ENCODE data around the gene COQ8B. TPM values are rescaled to one million over a fixed set of nuclear protein-coding genes. Genes with fewer than 3 reads are reported as not detected.

The COQ8B gene
- total RNA-seq, 4 donors from 2014 or later: 39.2 to 73.0 (median 54.7) TPM

DNA sequence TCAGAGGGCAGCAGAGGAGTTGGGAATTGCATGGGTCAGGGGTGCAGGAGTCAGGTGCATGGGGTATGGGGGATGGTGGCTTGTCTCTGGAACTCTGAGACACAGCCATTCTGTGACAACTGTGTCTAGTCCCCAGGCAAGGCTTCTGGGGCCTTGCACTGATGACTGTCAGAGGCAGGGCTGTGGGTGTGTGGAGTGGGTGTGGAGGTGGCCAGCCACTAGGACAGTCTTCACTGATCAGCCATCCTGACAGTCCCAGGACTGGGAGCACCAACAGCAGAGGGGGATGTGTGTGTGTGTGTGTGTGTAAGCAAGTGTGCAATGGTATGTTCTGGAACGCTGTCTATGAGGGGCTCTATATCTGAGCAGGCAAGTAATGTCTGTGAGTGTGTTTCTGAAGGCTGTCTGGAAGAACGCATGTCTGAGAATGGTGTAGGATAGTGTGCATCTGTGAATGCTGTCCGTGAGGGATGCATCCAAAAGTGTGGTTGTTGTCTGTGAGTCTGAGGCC is 31.6 kb downstream of the COQ8B start:
- no peak for TF ChIP-seq POLR2A (IDR thresholded peaks at IDR 0.05)
- TF ChIP-seq, protein P1, sequence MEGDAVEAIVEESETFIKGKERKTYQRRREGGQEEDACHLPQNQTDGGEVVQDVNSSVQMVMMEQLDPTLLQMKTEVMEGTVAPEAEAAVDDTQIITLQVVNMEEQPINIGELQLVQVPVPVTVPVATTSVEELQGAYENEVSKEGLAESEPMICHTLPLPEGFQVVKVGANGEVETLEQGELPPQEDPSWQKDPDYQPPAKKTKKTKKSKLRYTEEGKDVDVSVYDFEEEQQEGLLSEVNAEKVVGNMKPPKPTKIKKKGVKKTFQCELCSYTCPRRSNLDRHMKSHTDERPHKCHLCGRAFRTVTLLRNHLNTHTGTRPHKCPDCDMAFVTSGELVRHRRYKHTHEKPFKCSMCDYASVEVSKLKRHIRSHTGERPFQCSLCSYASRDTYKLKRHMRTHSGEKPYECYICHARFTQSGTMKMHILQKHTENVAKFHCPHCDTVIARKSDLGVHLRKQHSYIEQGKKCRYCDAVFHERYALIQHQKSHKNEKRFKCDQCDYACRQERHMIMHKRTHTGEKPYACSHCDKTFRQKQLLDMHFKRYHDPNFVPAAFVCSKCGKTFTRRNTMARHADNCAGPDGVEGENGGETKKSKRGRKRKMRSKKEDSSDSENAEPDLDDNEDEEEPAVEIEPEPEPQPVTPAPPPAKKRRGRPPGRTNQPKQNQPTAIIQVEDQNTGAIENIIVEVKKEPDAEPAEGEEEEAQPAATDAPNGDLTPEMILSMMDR (IDR thresholded peaks at IDR 0.05): no peak
- Histone ChIP-seq H3K4me3 (replicated peaks in 1 of 3) (no peak overlapping the region), H3K4me1 (peaks cover 5 to 6% of the 10 kb centered on the region in 2 donors), H3K27ac (no peak overlapping the region), H3K9me3 (no peaks in the 10 kb centered on the region), H3K27me3 (no peaks in the 10 kb centered on the region), H3K36me3 (peaks cover 5 to 6% of the 10 kb centered on the region in 2 donors)
- no peak for DNase-seq
- intact Hi-C loops (cut with DNase I): no loop called here
- whole genome bisulfite sequencing, 2 donors: 95 to 97% methylated on average over 3 of the region's 3 CpGs

DNA sequence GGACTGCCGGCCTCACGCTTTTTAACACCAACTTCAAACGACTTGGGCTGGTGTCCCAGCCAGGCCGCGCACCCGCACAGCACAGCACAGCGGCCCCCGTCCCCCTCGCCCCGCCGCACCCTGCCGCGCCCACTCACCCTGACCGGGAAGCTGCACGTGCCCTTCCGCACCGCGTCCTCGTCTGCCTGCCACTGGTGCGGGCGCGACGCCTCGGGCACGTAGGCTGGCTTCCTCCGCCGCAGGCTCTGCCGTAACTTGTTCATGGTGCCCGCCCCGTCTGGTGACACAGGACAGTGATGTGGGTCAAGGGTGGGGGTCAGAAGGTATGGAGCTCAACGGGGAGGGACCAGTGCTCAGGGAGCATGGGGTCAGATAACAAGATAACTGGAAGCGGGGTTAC is 32.4 kb downstream of the COQ8B start:
- Histone ChIP-seq H3K4me3 (replicated peaks in 1 of 3) (no peak overlapping the region), H3K27ac (no peak overlapping the region), H3K27me3 (no peaks in the 10 kb centered on the region), H3K4me1 (no peaks in the 10 kb centered on the region), H3K36me3 (peaks cover 5 to 9% of the 10 kb centered on the region in 2 donors), H3K9me3 (no peaks in the 10 kb centered on the region)
- intact Hi-C loops (cut with DNase I): no loop called here
- TF ChIP-seq, protein P1 (IDR thresholded peaks at IDR 0.05): no peak
- TF ChIP-seq POLR2A (IDR thresholded peaks at IDR 0.05): no peak
- DNase-seq: no peak
- WGBS, 2 donors: 96% methylated on average over 32 of the region's 32 CpGs

GRCh38 chr19:40683437-40683836 is 33.2 kb downstream of the COQ8B start:
- Histone ChIP-seq H3K4me1 (no peaks in the 10 kb centered on the region), H3K9me3 (no peaks in the 10 kb centered on the region), H3K27me3 (no peaks in the 10 kb centered on the region), H3K4me3 (replicated peaks in 1 of 3) (no peak overlapping the region), H3K27ac (no peak overlapping the region), H3K36me3 (peaks cover 5 to 10% of the 10 kb centered on the region in 2 donors)
- no peak for DNase-seq
- WGBS, 2 donors: 93 to 95% methylated on average over 9 of the region's 9 CpGs
- TF ChIP-seq, protein P1 (IDR thresholded peaks at IDR 0.05): no peak
- TF ChIP-seq POLR2A (IDR thresholded peaks at IDR 0.05): no peak
- intact Hi-C loops (cut with DNase I): no loop called here

DNA sequence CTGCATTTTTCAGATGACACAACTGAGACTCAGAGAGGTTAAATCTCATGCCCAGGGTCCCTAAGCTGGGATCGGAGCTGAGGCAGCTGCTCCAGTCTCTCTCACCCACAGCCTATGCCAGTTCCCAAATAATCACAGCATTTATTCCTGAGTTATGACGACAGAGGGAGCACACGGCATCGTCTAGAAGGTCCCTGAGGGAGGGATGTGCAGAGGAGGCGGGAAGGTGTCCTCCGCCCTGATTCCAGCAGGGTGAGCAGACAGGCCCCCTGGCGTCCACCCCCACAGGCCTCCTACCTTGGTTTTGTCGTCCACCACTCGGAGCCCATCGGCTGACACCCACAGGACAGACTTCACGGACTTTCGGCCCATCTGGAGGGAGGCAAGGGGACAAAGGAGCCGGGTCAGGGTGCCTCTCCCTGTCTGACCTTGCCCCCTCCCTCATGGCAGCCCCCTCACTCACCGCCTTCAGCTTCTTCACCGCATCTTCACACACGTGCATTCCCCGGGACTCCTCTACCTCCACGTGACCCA is 34.2 kb downstream of the COQ8B start:
- WGBS, 2 donors: 92 to 94% methylated on average over 18 of the region's 18 CpGs
- Histone ChIP-seq H3K27ac (no peak overlapping the region), H3K9me3 (no peaks in the 10 kb centered on the region), H3K4me3 (replicated peaks in 1 of 3) (no peak overlapping the region), H3K4me1 (no peaks in the 10 kb centered on the region), H3K36me3 (peaks cover 6 to 15% of the 10 kb centered on the region in 2 donors), H3K27me3 (no peaks in the 10 kb centered on the region)
- TF ChIP-seq, protein P1 (IDR thresholded peaks at IDR 0.05): no peak
- no peak for TF ChIP-seq POLR2A (IDR thresholded peaks at IDR 0.05)
- DNase-seq: no peak
- intact Hi-C loops (cut with DNase I): no loop called here

DNA sequence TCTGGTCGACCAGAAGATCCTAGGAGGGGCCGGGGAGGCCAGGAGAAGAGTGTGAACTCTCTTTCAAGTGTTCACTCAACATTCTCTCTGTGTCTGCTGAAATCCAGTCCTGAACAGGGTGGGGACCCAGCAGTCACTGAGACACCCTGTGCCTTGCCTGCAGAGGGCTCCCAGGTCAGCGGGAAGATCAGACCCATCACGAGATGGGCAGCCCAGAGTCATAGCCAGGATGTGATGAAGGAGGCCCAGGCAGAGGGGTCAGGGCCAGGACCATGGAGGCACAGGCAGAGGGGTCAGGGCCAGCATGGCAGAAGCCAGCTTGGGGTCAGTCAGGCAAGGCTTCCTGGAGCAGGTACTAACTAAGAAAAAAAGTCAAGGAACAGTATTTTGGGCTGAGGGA is 35.6 kb downstream of the COQ8B start:
- Histone ChIP-seq H3K27me3 (no peaks in the 10 kb centered on the region), H3K36me3 (peaks cover 15 to 29% of the 10 kb centered on the region in 2 donors), H3K27ac (no peak overlapping the region), H3K4me3 (replicated peaks in 1 of 3) (no peak overlapping the region), H3K9me3 (no peaks in the 10 kb centered on the region), H3K4me1 (no peaks in the 10 kb centered on the region)
- DNase-seq: no peak
- 87 to 88% methylated on average over 4 of the region's 4 CpGs for WGBS, 2 donors
- TF ChIP-seq, protein P1 (IDR thresholded peaks at IDR 0.05): no peak
- TF ChIP-seq POLR2A (IDR thresholded peaks at IDR 0.05): no peak
- intact Hi-C loops (cut with DNase I): no loop called here

Measured in thyroid gland (tissue), 4 donors.